ENCODE measurements around the gene ZSCAN12.

The ZSCAN12 gene

GRCh38 chr6:28436404-28436803, 36.9 kb upstream of the ZSCAN12 start:
- no peak for DNase-seq (ENCODE audit: low read depth)
- H3K4me3 ChIP-seq (ENCODE audit: low read depth, low read length) = no peak overlapping the region
- TF ChIP-seq CTCF (IDR thresholded peaks at IDR 0.05; ENCODE audit: control insufficient read depth, extremely low read depth, insufficient read depth) = no peak

DNA sequence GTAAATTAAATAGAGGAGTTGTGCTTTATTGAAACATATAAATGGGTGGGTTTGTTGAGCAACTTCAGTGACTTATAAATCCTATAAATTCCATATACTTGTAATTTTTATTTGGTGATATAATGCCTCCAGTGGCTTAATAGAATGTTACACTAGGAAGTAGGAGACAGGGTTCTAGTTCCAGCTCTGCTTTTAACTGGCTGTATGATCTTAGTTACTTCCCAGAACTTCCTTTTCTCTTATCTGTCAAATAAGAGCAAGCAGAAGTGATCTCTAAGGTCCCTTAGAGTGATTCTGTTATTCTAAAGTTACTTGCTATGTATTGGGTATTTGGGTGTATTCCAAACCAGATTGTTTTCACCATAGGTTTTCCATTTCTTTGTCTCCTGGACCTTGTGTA, 33.6 kb upstream of the ZSCAN12 start:
- no peak overlapping the region for H3K4me3 ChIP-seq (ENCODE audit: low read depth, low read length)
- DNase-seq (ENCODE audit: low read depth) = no peak
- TF ChIP-seq CTCF (IDR thresholded peaks at IDR 0.05; ENCODE audit: control insufficient read depth, extremely low read depth, insufficient read depth) = no peak

DNA sequence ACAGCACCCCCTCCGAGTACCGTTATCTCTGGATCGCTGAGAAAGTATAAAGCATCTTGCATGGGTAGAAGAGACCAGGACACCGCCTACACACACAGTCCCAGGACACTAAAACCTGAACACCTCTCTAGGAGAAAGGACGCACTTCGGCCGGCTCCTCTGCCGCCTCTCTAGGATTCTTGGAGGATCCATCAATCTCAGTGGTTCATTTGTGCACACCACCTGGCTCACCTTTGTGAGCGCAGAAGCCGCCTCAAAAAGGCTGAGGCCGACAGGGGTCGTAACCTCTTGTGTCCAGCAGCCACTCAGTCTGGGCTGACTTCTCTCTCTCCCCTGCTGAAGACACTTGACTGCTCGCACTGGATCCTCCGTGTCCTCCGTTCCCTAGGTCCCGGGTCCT, 30.2 kb upstream of the ZSCAN12 start:
- H3K4me3 ChIP-seq (ENCODE audit: low read depth, low read length) = no peak overlapping the region
- TF ChIP-seq CTCF (IDR thresholded peaks at IDR 0.05; ENCODE audit: control insufficient read depth, extremely low read depth, insufficient read depth) = no peak

DNA sequence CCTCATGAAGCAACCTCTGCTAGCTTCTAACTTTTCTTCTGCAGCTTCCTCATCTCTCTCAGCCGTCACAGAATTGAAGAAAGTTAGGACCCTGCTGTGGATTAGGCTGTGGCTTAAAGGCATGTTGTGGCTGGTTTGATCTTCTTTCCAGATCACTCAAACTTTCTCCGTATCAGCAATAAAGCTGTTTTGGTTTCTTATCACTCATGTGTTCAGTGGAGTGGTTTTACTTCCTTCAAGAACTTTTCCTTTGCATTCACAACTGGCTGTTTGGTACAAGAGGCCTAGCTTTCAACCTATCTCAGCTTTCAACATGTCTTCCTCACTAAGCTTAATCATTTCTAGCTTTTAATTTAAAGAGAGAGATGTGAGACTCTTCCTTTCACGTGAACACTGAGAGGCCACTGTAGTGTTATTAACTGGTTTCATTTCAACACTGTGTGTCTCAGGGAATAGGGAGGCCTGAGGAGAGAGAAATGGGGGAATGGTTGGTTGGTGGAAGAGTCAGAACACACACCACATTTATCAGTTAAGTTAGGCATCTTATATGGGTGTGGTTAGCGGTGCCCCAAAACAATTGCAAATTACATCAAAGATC, 26.5 kb upstream of the ZSCAN12 start:
- DNase-seq (ENCODE audit: low read depth) = no peak
- H3K4me3 ChIP-seq (ENCODE audit: low read depth, low read length) = no peak overlapping the region
- no peak for TF ChIP-seq CTCF (IDR thresholded peaks at IDR 0.05; ENCODE audit: control insufficient read depth, extremely low read depth, insufficient read depth)

More for the DNA sequence above, 30.2 kb upstream of the ZSCAN12 start:
- DNase-seq (ENCODE audit: low read depth) = no peak

- DNase-seq (ENCODE audit: low read depth) = no peak
- no peak for TF ChIP-seq CTCF (IDR thresholded peaks at IDR 0.05; ENCODE audit: control insufficient read depth, extremely low read depth, insufficient read depth)
- H3K4me3 ChIP-seq (ENCODE audit: low read depth, low read length) = no peak overlapping the region
Observed at GRCh38 chr6:28424163-28424562, 24.6 kb upstream of the ZSCAN12 start.

- no peak for DNase-seq (ENCODE audit: low read depth)
- no peak for TF ChIP-seq CTCF (IDR thresholded peaks at IDR 0.05; ENCODE audit: control insufficient read depth, extremely low read depth, insufficient read depth)
- H3K4me3 ChIP-seq (ENCODE audit: low read depth, low read length) = no peak overlapping the region
Observed at GRCh38 chr6:28423546-28423945, 24.0 kb upstream of the ZSCAN12 start.

GRCh38 chr6:28413681-28414080, 14.1 kb upstream of the ZSCAN12 start:
- TF ChIP-seq CTCF (IDR thresholded peaks at IDR 0.05; ENCODE audit: control insufficient read depth, extremely low read depth, insufficient read depth) = no peak
- DNase-seq (ENCODE audit: low read depth) = peak; percentile 79
- H3K4me3 ChIP-seq (ENCODE audit: low read depth, low read length) = no peak overlapping the region
